IMR-90 (cell line): ENCODE results near the gene KPNA1. TPM values are rescaled to one million over a fixed set of nuclear protein-coding genes. Genes with fewer than 3 reads are reported as not detected.

Experiments
- ATAC-seq: fragments of 200-7000 bp; cut with Tn5 transposase; 2 replicates; pipeline ENCODE4 v1.9.1; 2020; ENCODE audit warnings: low read depth, mild to moderate bottlenecking, moderate library complexity
- BruUV-seq: library from RNA; stranded (reverse); fragments of 400-500 nt; replicated peaks from 2 replicates; lab custom pipeline; 2021; lab: Mats Ljungman, UMichigan
- CTCF ChIA-PET: fragments of 300-600 bp; formaldehyde crosslinking; extraction: SDS; loops from one replicate; lab custom pipeline; 2021; ENCODE audit warnings: antibody characterized with exemption; lab: Yijun Ruan, JAX
- POLR2A ChIA-PET: fragments of 300-600 bp; sonication (Branson Sonifier 250); formaldehyde crosslinking; loops from one replicate; lab custom pipeline; 2022; ENCODE audit warnings: antibody characterized with exemption; ENCODE audit not compliant: unreplicated experiment; lab: Charles Lee
- DNase-seq: peaks from one replicate; pipeline ENCODE4 v3.0.0; 2013
- H2AFZ ChIP-seq: replicated peaks from 2 replicates; pipeline ENCODE3; 2013; ENCODE audit warnings: low read length, mild to moderate bottlenecking; ENCODE audit not compliant: poor library complexity
- H2AK5ac ChIP-seq: 2 replicates; pipeline ENCODE4 v1.6.1; 2013; ENCODE audit warnings: low read depth, low read length, inconsistent platforms
- H2AK9ac ChIP-seq: replicated peaks from 2 replicates; pipeline ENCODE3; 2013; ENCODE audit warnings: mild to moderate bottlenecking, low read depth, low read length, moderate library complexity; ENCODE audit not compliant: poor library complexity
- H2BK120ac ChIP-seq: 2 replicates; pipeline ENCODE4 v1.6.1; 2013; ENCODE audit warnings: low read depth, low read length, inconsistent platforms
- H2BK15ac ChIP-seq: 3 replicates; pipeline ENCODE4 v1.6.1; 2013; ENCODE audit warnings: low read depth, low read length, inconsistent platforms
- H2BK20ac ChIP-seq: 2 replicates; pipeline ENCODE4 v1.6.1; 2013; ENCODE audit warnings: low read depth, mild to moderate bottlenecking, inconsistent platforms, low read length, moderate library complexity
- H2BK5ac ChIP-seq: 2 replicates; pipeline ENCODE4 v1.6.1; 2013; ENCODE audit warnings: mild to moderate bottlenecking, low read depth, low read length, inconsistent platforms; ENCODE audit not compliant: poor library complexity, severe bottlenecking
- H3K14ac ChIP-seq: replicated peaks from 2 replicates; pipeline ENCODE4 v1.6.1; 2013; ENCODE audit warnings: low read depth, low read length, inconsistent platforms
- H3K18ac ChIP-seq: 2 replicates; pipeline ENCODE4 v1.6.1; 2013; ENCODE audit warnings: low read depth, low read length, control low read depth
- H3K23ac ChIP-seq: 2 replicates; pipeline ENCODE4 v1.6.1; 2013; ENCODE audit warnings: low read depth, low read length, inconsistent platforms
- H3K27ac ChIP-seq: 2 replicates; pipeline ENCODE4 v1.5.1; 2013; ENCODE audit warnings: mild to moderate bottlenecking, control low read depth, low read length; ENCODE audit not compliant: insufficient read depth
- H3K27me3 ChIP-seq: 2 replicates; pipeline ENCODE4 v1.6.1; 2013; ENCODE audit warnings: low read length; ENCODE audit not compliant: control insufficient read depth, insufficient read depth
- H3K36me3 ChIP-seq: 2 replicates; pipeline ENCODE4 v1.6.1; 2013; ENCODE audit warnings: low read length, mixed read lengths; ENCODE audit not compliant: control insufficient read depth, insufficient read depth
- H3K4ac ChIP-seq: 2 replicates; pipeline ENCODE4 v1.6.1; 2013; ENCODE audit warnings: low read depth, low read length, inconsistent platforms
- H3K4me1 ChIP-seq: 2 replicates; pipeline ENCODE4 v1.6.1; 2013; ENCODE audit warnings: low read length, mixed read lengths; ENCODE audit not compliant: control insufficient read depth, insufficient read depth
- H3K4me2 ChIP-seq: 2 replicates; pipeline ENCODE4 v1.6.1; 2013; ENCODE audit warnings: low read depth, mild to moderate bottlenecking, control low read depth, low read length, moderate library complexity
- H3K4me3 ChIP-seq: 2 replicates; pipeline ENCODE4 v1.5.1; 2013; ENCODE audit warnings: low read depth, mild to moderate bottlenecking, control low read depth, low read length, moderate library complexity; ENCODE audit not compliant: insufficient read depth
- H3K56ac ChIP-seq: 2 replicates; pipeline ENCODE4 v1.6.1; 2013; ENCODE audit warnings: low read length, inconsistent platforms; ENCODE audit not compliant: insufficient read depth; ENCODE audit errors: extremely low read depth
- H3K79me1 ChIP-seq, 2 experiments: 2 replicates each; pipeline ENCODE4 v1.6.1; 2013; ENCODE audit warnings: low read length in 2 of 2, inconsistent platforms in 1 of 2, low read depth in 1 of 2
- H3K9ac ChIP-seq: 2 replicates; pipeline ENCODE4 v1.6.1; 2013; ENCODE audit warnings: low read depth, low read length, control low read depth
- H3K9me1 ChIP-seq: 2 replicates; pipeline ENCODE4 v1.6.1; 2013; ENCODE audit warnings: low read length, inconsistent platforms; ENCODE audit not compliant: insufficient read depth
- H3K9me3 ChIP-seq: 2 replicates; pipeline ENCODE4 v1.6.1; 2013; ENCODE audit warnings: low read length; ENCODE audit not compliant: control insufficient read depth, insufficient read depth
- H4K20me1 ChIP-seq: 2 replicates; pipeline ENCODE4 v1.6.1; 2013; ENCODE audit warnings: low read length, inconsistent platforms; ENCODE audit not compliant: insufficient read depth
- H4K5ac ChIP-seq: 2 replicates; pipeline ENCODE4 v1.6.1; 2013; ENCODE audit warnings: mild to moderate bottlenecking, low read depth, low read length, control low read depth
- H4K8ac ChIP-seq, 2 experiments: 2 replicates each; pipeline ENCODE4 v1.6.1; 2013; ENCODE audit warnings: low read depth in 2 of 2, low read length in 2 of 2, control low read depth in 1 of 2, inconsistent platforms in 1 of 2
- H4K91ac ChIP-seq: 2 replicates; pipeline ENCODE4 v1.6.1; 2013; ENCODE audit warnings: low read depth, low read length, inconsistent platforms; ENCODE audit not compliant: insufficient read depth
- CEBPB ChIP-seq: IDR thresholded peaks from 2 replicates; pipeline ENCODE4 v1.6.1; 2012; ENCODE audit warnings: low read depth, low read length, improper control_type of control experiment
- CTCF ChIP-seq: conservative IDR thresholded peaks from 2 replicates; pipeline ENCODE4 v1.5.1; 2012; ENCODE audit warnings: mild to moderate bottlenecking, low read depth, low read length, improper control_type of control experiment
- ELK1 ChIP-seq: fragments of 150-350 bp; IDR thresholded peaks from 2 replicates; pipeline ENCODE4 v1.6.1; 2016; ENCODE audit warnings: low read depth, mild to moderate bottlenecking, low read length, moderate library complexity, borderline replicate concordance
- FOS ChIP-seq: fragments of 150-350 bp; IDR thresholded peaks from 2 replicates; pipeline ENCODE4 v1.6.1; 2016; ENCODE audit warnings: low read depth, low read length
- MAFK ChIP-seq: IDR thresholded peaks from 2 replicates; pipeline ENCODE4 v1.6.1; 2012; ENCODE audit warnings: low read depth, low read length, improper control_type of control experiment
- MAZ ChIP-seq: IDR thresholded peaks from 2 replicates; pipeline ENCODE4 v1.6.1; 2012; ENCODE audit warnings: low read depth, mild to moderate bottlenecking, low read length, improper control_type of control experiment, moderate library complexity, borderline replicate concordance
- MXI1 ChIP-seq: IDR thresholded peaks from 2 replicates; pipeline ENCODE4 v1.6.1; 2012; ENCODE audit warnings: low read depth, mild to moderate bottlenecking, low read length, moderate library complexity, borderline replicate concordance
- NFE2L2 ChIP-seq: fragments of 150-350 bp; IDR thresholded peaks from 2 replicates; pipeline ENCODE4 v1.6.1; 2016; ENCODE audit warnings: low read depth, mild to moderate bottlenecking, low read length
- RAD21 ChIP-seq: IDR thresholded peaks from 2 replicates; pipeline ENCODE4 v1.6.1; 2012; ENCODE audit warnings: low read length, improper control_type of control experiment
- RCOR1 ChIP-seq: IDR thresholded peaks from 2 replicates; pipeline ENCODE4 v1.6.1; 2012; ENCODE audit warnings: mild to moderate bottlenecking, low read length, improper control_type of control experiment; ENCODE audit not compliant: insufficient replicate concordance
- WGBS, 2 experiments: methylation state at CpG; one replicate each; pipeline versions ENCODE4 v1.1.5 to v1.1.7; 2013; ENCODE audit warnings: missing lambda C conversion rate in 2 of 2; ENCODE audit not compliant: insufficient read length in 1 of 2; ENCODE audit errors: extremely low coverage in 2 of 2; 5-methylcytosine and 5-hydroxymethylcytosine counted together
- dilution Hi-C: fragments of 300-500 bp; cut with HindIII; formaldehyde crosslinking; loops from one replicate; pipeline ENCODE4 v1.14.3; 2018; ENCODE audit warnings: low sequenced_read_pairs; ENCODE audit not compliant: unreplicated experiment
- in situ Hi-C: fragments of 300-500 bp; cut with MboI; formaldehyde crosslinking; loops from 3 replicates; pipeline ENCODE4 v1.14.3; 2019; ENCODE audit warnings: low sequenced_read_pairs, inconsistent platforms, mixed read lengths
- intact Hi-C: fragments of 100-400 bp; cut with micrococcal nuclease; formaldehyde crosslinking; loops from 2 replicates; pipeline ENCODE4 v1.10.0; 2022
- polyA plus RNA-seq, 3 experiments: library from polyadenylated mRNA; depleted of rRNA; stranded (reverse); fragments of >200 nt; gene quantifications; 2 replicates each; pipeline ENCODE4 v1.2.3, GENCODE V29; 2012; ENCODE audit warnings: low replicate concordance in 1 of 3
- total RNA-seq: library from RNA; depleted of rRNA; stranded (reverse); fragments of >200 nt; gene quantifications from 2 replicates; pipeline ENCODE4 v1.2.3, GENCODE V29; 2012

KPNA1 gene
- total and polyA plus RNA-seq, 2 of the 4 experiments (the other 2 are of a cell fraction), result 30.6 to 112 TPM

DNA sequence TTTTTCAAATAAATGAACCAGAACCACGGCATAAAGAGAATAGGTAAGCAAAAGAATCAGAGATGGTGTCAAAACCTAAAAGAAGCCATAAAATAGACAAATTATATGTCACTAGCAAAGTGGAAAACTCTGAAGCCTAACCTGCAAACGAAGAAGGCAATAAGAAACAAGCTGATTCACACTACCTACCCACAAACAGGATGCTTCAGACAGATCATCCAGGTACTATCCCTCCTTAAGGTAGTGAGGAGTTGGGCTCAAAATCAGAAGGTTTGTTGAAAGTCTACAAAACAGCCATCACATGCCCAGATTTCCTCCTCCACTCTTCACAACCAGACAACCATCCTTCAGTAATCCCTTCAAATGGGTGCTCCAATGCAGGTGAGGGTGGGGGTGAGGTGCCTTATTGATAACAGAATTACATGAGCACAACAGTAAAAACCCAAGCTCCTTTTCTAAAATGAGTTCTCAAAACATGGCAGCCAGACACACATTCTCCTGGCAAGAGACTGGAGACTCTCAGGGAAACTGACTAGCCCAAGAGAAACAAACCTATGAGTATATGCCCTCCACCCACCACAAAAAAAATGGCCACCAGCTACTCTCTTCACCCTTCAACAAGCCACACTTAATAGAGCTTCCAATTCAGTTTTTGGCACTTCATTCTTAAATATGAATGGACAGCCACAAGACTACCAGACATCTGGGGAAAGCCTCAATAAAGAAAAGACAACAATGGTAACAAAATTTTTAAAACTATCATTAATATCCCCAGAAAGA is 6.4 kb downstream of the KPNA1 start:
- Histone ChIP-seq H2BK120ac (no peak overlapping the region), H3K4ac (no peak overlapping the region), H2AFZ (no peak overlapping the region), H3K4me2 (no peak overlapping the region), H3K9ac (no peak overlapping the region), H2AK5ac (no peak overlapping the region), H3K18ac (no peak overlapping the region), H4K8ac (no peak overlapping the region), H3K9me1 (peaks cover 6% of the 10 kb centered on the region; the same call in 1 of the 2 replicates), H4K20me1 (peaks cover 76% of the 10 kb centered on the region), H3K14ac (no peak overlapping the region), H3K56ac (no peak overlapping the region), H3K27ac (no peak overlapping the region), H3K27me3 (no peaks in the 10 kb centered on the region), H3K36me3 (no peaks in the 10 kb centered on the region), H2BK20ac (no peak overlapping the region), H2BK15ac (no peak overlapping the region), H2BK5ac (no peak overlapping the region), H4K5ac (no peak overlapping the region), H2AK9ac (no peak overlapping the region), H3K4me3 (no peak overlapping the region), H3K9me3 (no peaks in the 10 kb centered on the region), H4K91ac (no peak overlapping the region), H3K4me1 (0 out of 2 replicates have a peak, but pooled peaks cover 4% of the 10 kb centered on the region), H3K23ac (no peak overlapping the region), H3K79me1 (peaks cover 6 to 40% of the 10 kb centered on the region in 2 experiments; a peak in 3 of 4 replicates)
- ChIA-PET POLR2A (no interaction called here), CTCF (no interaction called here)
- dilution Hi-C loops (no loop called here), intact Hi-C loops (no loop called here), in situ Hi-C loops (no loop called here)
- TF ChIP-seq MAZ, result no peak
- no peak for TF ChIP-seq FOS
- no peak for TF ChIP-seq CEBPB
- TF ChIP-seq RAD21, result no peak
- no peak for TF ChIP-seq MAFK
- TF ChIP-seq NFE2L2, result no peak
- TF ChIP-seq CTCF, result no peak
- no peak for TF ChIP-seq ELK1
- no peak for TF ChIP-seq MXI1
- TF ChIP-seq RCOR1, result no peak
- no peak for DNase-seq
- ATAC-seq, result no peak
- WGBS, 2 experiments, result no CpG with 5 or more reads among the region's 2 CpGs
- BruUV-seq, result no TSS peak
